ENCODE data around the gene MPEG1. TPM values are rescaled to one million over a fixed set of nuclear protein-coding genes. Genes with fewer than 3 reads are reported as not detected.

MPEG1 gene
- total RNA-seq, 1 donor from 2014 or later, result 18.0 TPM

DNA sequence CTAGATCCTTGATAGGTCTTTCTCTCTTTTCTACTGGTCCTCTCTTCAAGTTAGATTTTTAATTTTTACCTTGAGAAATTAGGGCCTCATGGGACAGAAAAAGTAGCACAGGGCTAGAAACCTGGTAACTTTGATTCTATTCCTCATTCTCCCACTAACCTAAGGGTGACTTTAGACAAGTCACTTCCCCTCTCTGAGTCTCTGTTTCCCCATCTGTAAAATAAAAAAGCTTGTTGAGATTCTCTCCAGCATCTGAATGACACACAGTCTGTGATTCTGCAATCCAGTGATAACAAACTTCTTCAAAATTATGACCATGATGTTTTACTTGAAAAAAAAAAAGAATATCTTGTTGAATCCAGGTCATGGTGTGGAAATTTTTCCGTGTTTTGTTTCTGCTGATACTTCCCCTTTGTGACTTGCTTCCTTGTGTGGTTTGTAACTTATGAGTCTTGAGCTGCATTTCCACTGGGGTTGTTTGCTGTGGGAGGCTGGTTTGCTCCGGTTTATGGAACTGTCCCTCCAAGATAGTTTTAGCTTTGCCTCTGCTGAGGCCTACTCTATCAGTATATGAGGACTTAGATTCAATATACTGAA, 9.8 kb upstream of the MPEG1 start:
- intact Hi-C loops (cut with DNase I), result no loop called here
- DNase-seq (ENCODE audit: low spot score) (no peak), ATAC-seq (no peak)

- no peak for DNase-seq (ENCODE audit: low spot score)
- intact Hi-C loops (cut with DNase I), result no loop called here
- no peak for ATAC-seq
Measured at GRCh38 chr11:59221441-59221840, 8.7 kb upstream of the MPEG1 start.

GRCh38 chr11:59219836-59220235, 7.1 kb upstream of the MPEG1 start:
- intact Hi-C loops (cut with DNase I), result no loop called here
- no peak for DNase-seq (ENCODE audit: low spot score)

DNA sequence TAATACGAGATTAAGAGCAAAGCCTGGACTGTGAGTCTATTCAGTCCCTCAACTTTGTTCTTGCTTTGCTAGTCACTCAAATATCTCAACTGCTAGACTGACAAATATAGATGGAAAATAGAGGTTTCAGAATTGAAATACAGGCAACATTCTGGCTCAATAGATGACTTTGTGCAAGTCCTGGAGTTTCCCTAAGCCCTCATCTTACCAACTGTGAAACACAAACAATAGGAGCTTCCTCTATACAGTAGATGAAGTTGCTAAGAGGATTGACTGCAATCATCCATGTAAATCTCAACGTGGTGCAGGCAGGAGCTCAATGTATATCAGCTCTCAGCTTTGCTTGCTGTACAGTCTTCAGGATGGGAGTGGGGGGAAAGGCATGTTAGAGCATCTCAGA, 6.2 kb upstream of the MPEG1 start:
- ATAC-seq, result no peak
- intact Hi-C loops (cut with DNase I), result no loop called here

More at GRCh38 chr11:59219836-59220235, 7.1 kb upstream of the MPEG1 start:
- peak; percentile 73 for ATAC-seq

GRCh38 chr11:59218319-59218718, 5.6 kb upstream of the MPEG1 start:
- ATAC-seq, result no peak
- intact Hi-C loops (cut with DNase I), result no loop called here

More for the DNA sequence above, 6.2 kb upstream of the MPEG1 start:
- no peak for DNase-seq (ENCODE audit: low spot score)

DNA sequence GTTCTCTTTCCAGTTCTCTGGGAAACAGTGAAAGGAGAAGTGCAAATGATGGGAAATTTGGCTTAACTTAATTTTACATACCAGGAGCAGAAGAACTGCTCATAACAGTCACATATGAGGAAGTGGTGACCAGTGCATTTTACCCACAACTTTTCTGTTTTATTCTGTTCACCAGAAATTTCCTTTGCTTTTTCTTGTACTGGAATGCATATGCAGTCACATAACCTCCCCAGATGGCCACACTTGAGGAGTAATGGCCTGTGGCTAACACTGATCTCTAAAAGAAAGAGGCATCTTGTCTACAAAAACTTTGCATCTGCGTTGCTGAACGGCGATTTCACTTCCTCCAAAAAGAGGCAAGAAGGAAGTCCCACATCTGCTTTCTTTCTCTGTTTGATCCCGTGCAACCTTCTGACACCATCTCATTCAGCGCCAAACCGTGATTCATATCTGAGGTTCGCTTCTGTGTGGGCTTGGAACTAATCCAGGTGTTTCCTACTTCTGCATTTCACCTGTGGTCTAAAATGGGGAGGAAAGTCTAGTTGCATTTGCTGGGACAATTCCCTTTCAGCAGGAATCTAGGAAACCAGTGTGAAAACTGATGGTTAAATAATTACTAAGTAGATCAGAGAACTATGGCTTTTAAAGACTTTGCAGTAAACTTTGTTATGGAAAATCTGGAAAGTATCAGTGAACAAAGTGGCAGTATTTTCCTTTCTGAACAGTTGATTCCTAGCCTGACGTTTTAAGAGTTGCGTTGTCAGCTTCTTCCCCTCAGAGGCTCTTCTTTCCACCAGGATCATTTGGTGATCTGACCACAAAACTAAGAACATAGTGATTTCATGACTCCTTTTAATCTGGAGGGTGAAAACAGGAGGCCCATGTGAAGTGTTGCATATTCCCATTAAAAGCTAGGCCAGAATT, 4.2 kb upstream of the MPEG1 start:
- no peak for DNase-seq (ENCODE audit: low spot score)
- intact Hi-C loops (cut with DNase I), result no loop called here
- ATAC-seq, result peak; percentile 88

More at GRCh38 chr11:59218319-59218718, 5.6 kb upstream of the MPEG1 start:
- no peak for DNase-seq (ENCODE audit: low spot score)

- intact Hi-C loops (cut with DNase I), result no loop called here
- ATAC-seq, result no peak
- no peak for DNase-seq (ENCODE audit: low spot score)
Measured at GRCh38 chr11:59214141-59214893, 1.6 kb upstream of the MPEG1 start.

GRCh38 chr11:59212222-59212621, 505 bp downstream of the MPEG1 start:
- no peak for ATAC-seq
- intact Hi-C loops (cut with DNase I), result no loop called here

DNA sequence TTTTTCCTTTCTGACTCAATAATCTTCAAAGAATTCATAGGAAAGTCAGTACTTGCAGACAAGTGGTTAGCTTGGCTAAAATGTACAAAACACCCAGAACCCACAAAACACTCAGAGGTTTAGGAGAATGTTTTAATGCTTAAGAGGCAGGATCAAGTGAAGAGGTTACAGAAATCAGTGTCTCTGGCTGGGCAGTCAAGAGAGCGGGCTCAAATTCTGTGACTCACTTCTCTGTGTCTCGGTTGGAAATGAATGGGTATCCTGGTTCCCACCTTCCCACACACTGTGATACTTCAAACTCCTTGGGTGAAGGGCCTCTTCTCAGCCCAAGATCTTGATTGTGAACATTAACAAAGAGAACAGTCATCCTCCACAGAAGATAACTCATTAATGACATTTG, 3.8 kb downstream of the MPEG1 start:
- intact Hi-C loops (cut with DNase I), result no loop called here
- ATAC-seq (no peak), DNase-seq (ENCODE audit: low spot score) (no peak)

More at GRCh38 chr11:59212222-59212621, 505 bp downstream of the MPEG1 start:
- no peak for DNase-seq (ENCODE audit: low spot score)

- intact Hi-C loops (cut with DNase I), result loop anchor here (2.0 kb wide), 1 partner anchor 35 kb away; the partner anchor contains the start of gene DTX4
- DNase-seq (ENCODE audit: low spot score) (no peak), ATAC-seq (peak; percentile 74)
Measured at GRCh38 chr11:59207988-59208451, 4.7 kb downstream of the MPEG1 start.

DNA sequence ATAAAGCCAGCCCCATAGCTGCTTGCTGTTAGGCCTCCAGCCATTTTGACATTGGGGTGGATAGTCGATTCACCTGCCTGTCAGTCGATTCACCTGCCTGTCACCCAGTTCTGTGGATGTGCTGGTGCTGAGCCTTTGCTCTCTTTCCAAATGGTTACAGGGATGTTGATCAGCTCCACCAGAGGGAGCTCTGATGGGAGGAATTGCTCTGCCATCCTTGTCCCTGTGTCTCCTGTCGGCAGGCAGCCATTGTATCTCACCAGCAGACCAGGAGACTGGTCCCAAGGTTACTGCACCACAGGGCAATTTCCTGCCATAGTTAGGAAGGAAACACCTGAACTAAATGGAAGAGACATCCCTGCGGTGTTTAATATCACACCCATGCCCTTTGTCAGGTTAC, 6.1 kb downstream of the MPEG1 start:
- ATAC-seq (peak; percentile 68), DNase-seq (ENCODE audit: low spot score) (no peak)
- intact Hi-C loops (cut with DNase I), result loop anchor here (2.0 kb wide), 1 partner anchor 34 kb away; the partner anchor contains the start of gene DTX4

GRCh38 chr11:59205648-59206047, 7.1 kb downstream of the MPEG1 start:
- intact Hi-C loops (cut with DNase I), result loop anchor here (2.0 kb wide), 1 partner anchor 33 kb away; the partner anchor contains the start of gene DTX4
- DNase-seq (ENCODE audit: low spot score) (no peak), ATAC-seq (no peak)

DNA sequence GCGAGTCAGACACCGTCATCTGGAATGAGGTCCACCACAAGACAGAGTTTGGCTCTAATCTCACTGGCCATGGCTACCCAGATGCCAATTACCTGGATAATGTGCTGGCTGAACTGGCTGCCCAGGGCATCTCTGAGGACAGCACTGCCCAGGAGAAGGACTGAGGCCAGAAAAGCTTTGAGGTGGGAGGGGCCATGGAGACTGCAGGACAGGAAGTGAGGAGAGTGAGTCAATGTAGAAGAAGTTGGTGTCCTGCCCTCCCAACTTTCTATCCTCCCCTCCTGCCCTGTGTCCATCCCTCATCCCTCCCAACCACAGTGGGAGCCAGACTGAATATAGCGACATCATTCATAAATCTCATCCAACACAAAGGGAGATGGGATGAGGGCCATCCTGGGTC, 8.0 kb downstream of the MPEG1 start:
- intact Hi-C loops (cut with DNase I), result no loop called here
- ATAC-seq (no peak), DNase-seq (ENCODE audit: low spot score) (no peak)

- no peak for DNase-seq (ENCODE audit: low spot score)
- no peak for ATAC-seq
- intact Hi-C loops (cut with DNase I), result no loop called here
Measured at GRCh38 chr11:59201353-59201752, 11.4 kb downstream of the MPEG1 start.

DNA sequence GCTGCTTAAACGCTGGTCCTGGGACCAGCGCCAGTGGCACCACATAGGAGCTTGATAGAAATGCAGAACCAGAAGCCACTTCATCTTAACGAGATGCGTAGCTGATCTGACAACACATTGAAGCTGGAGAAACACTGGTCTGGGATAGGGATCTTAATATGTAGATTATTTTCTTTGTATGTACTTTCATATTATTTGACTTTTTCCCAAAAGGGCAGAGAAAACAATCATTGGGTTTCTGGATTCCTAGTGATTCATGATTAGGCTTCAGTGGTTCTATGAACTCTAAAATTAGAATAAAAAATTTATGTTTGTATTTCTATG, 12.3 kb downstream of the MPEG1 start:
- no peak for ATAC-seq
- intact Hi-C loops (cut with DNase I), result no loop called here
- no peak for DNase-seq (ENCODE audit: low spot score)

DNA sequence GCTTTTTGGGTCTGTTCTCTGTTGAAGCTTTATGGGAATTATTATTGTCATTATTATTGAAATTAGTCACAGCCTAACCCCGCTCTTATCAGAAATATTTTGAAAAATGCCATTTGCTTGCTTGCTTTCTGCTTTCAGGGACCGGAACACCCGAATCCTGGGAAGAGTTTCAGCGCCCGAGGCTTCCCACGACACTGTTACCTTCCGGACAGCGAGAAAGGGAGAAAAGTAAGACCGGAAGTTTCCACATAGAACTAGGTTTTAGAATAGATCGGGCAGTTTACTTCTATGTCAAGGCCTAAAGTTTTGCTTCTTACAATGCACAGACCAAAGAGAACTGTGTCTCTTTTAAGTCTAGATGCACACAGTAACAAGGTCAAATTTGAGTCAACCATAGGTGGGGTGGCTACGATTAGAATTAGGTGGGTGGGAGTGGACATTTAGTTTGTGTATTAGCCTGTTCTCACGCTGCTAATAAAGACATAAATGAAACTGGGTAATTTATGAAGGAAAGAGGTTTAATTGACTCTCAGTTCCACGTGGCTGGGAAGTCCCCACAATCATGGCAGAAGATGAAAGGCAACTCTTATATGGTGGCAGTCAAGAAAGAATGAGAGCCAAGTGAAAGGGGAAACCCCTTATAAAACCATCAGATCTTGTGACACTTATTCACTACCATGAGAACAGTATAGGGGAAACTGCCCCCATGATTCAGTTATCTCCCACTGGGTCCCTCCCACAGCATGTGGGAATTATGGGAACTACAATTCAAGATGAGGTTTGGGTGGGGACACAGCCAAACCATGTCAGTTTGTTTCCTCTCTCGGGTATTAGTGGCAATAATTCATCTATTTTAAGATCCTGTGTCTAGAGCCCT, 12.9 kb downstream of the MPEG1 start:
- intact Hi-C loops (cut with DNase I), result no loop called here
- no peak for ATAC-seq
- DNase-seq (ENCODE audit: low spot score), result no peak

- DNase-seq (ENCODE audit: low spot score) (no peak), ATAC-seq (no peak)
- intact Hi-C loops (cut with DNase I), result no loop called here
Measured at GRCh38 chr11:59198726-59199125, 14.0 kb downstream of the MPEG1 start.

DNA sequence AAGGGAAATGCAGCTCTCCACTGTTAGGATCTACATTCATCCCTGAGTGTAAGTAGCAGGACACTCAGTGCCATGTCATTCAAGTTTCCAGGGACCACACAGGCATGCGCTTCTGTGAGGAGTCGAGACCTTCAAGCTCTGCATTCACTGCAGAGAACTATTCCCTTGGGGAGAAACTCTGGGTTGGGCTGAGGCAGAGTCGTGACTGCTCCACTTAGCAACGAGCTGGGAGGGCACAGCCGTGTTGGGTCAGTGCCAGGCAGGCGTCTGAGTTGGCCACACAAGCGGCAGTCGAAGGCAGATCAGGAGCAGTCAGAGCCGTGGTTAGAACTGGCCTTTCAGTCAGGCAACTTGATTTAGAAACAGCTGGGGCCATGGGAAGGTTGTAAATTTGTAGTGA, 14.7 kb downstream of the MPEG1 start:
- DNase-seq (ENCODE audit: low spot score) (peak; percentile 91), ATAC-seq (peak; percentile 92)
- intact Hi-C loops (cut with DNase I), result no loop called here

DNA sequence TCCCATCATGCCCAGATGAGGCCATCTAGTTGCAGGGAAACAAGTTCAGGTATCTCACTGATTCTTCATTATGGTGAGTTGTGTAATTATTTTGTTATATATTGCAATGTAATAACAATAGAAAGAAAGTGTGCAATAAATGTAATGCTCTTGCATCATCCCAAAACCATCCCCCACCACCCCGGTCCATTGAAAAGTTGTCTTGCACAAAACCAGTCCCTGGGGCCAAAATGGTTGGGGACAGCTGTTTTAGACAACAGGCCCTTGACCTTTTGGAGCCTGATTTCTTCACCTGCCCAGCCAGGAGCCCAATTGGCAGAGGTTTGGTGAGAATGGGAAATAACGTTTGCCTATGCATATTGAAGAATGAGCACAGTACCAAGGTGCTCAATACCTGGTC, 15.9 kb downstream of the MPEG1 start:
- intact Hi-C loops (cut with DNase I), result no loop called here
- ATAC-seq (no peak), DNase-seq (ENCODE audit: low spot score) (no peak)
